ENCODE measurements around the gene HBA2. TPM values are rescaled to one million over a fixed set of nuclear protein-coding genes. Genes with fewer than 3 reads are reported as not detected.

The HBA2 gene
- total and polyA plus RNA-seq, 2 of the 4 experiments (the other 2 are of a cell fraction): not detected

DNA sequence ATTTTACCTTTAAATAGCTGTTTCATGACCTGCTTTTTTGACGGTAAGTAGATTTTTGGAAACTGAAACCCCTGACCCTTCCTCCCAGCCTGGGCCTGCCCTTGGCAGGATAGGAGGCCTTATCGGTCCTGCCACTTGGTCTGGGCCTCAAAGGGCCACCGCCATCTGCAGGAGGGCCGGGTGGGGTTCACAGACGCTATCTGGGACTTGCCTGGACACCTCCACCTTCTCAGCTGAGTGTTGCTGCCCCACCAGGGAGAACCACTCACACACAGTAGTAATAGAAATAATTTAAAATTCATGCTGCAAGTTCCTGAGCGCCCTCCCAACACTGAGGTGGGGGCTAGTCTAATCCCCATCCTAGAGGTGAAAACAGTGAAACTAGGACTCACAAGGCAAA lies 29.6 kb upstream of the HBA2 start:
- intact Hi-C loops (cut with micrococcal nuclease): no loop called here
- H3K9ac ChIP-seq (ENCODE audit: low read depth, low read length): no peak overlapping the region
- no peak overlapping the region for H3K4me3 ChIP-seq (ENCODE audit: insufficient read depth, low read depth, low read length)
- no peaks in the 10 kb centered on the region for H3K4me1 ChIP-seq (ENCODE audit: control insufficient read depth, insufficient read depth, low read length)
- no CpG with 5 or more reads among the region's 6 CpGs for WGBS, 2 experiments (ENCODE audit: extremely low coverage in 2 of 2, insufficient read length in 1 of 2)
- no peak overlapping the region for H2BK20ac ChIP-seq (ENCODE audit: low read depth, low read length)
- H2AFZ ChIP-seq (replicated peaks; ENCODE audit: low read length, poor library complexity): peak overlapping the region; percentile 71
- H2BK15ac ChIP-seq (ENCODE audit: low read depth, low read length): no peak overlapping the region
- H3K9me1 ChIP-seq (ENCODE audit: insufficient read depth, low read length): no peaks in the 10 kb centered on the region
- H2BK5ac ChIP-seq (ENCODE audit: low read depth, low read length, poor library complexity, severe bottlenecking): no peak overlapping the region
- H3K9me3 ChIP-seq (ENCODE audit: control insufficient read depth, insufficient read depth, low read length): no peaks in the 10 kb centered on the region
- DNase-seq (no peak), ATAC-seq (ENCODE audit: low read depth) (no peak)
- H3K27me3 ChIP-seq (ENCODE audit: control insufficient read depth, insufficient read depth, low read length): no peaks in the 10 kb centered on the region
- no peak overlapping the region for H2BK120ac ChIP-seq (ENCODE audit: low read depth, low read length)
- no peak overlapping the region for H2AK5ac ChIP-seq (ENCODE audit: low read depth, low read length)
- ChIA-PET POLR2A (ENCODE audit: unreplicated experiment) (no interaction called here), CTCF (no interaction called here)
- H4K5ac ChIP-seq (ENCODE audit: low read depth, low read length): no peak overlapping the region
- H4K20me1 ChIP-seq (ENCODE audit: insufficient read depth, low read length): no peaks in the 10 kb centered on the region
- dilution Hi-C loops (cut with HindIII; ENCODE audit: low sequenced_read_pairs, unreplicated experiment): no loop called here
- H3K23ac ChIP-seq (ENCODE audit: low read depth, low read length): no peak overlapping the region
- H3K27ac ChIP-seq (ENCODE audit: insufficient read depth, low read length): no peak overlapping the region
- H3K14ac ChIP-seq (replicated peaks; ENCODE audit: low read depth, low read length): no peak overlapping the region
- H3K56ac ChIP-seq (ENCODE audit: extremely low read depth, insufficient read depth, low read length): no peak overlapping the region
- H3K4me2 ChIP-seq (ENCODE audit: low read depth, low read length): no peak overlapping the region
- no peak overlapping the region for H4K8ac ChIP-seq (ENCODE audit: low read depth in 2 of 2, low read length in 2 of 2)
- H4K91ac ChIP-seq (ENCODE audit: insufficient read depth, low read depth, low read length): no peak overlapping the region
- no peaks in the 10 kb centered on the region for H3K36me3 ChIP-seq (ENCODE audit: control insufficient read depth, insufficient read depth, low read length)
- TF ChIP-seq CEBPB (IDR thresholded peaks at IDR 0.05; ENCODE audit: low read depth, low read length): no peak
- in situ Hi-C loops (cut with MboI; ENCODE audit: low sequenced_read_pairs): no loop called here
- no peak overlapping the region for H3K18ac ChIP-seq (ENCODE audit: low read depth, low read length)
- peak overlapping the region; percentile 61 for H2AK9ac ChIP-seq (replicated peaks; ENCODE audit: low read depth, low read length, poor library complexity)
- BruUV-seq (replicated peaks): no TSS peak
- no peak overlapping the region for H3K4ac ChIP-seq (ENCODE audit: low read depth, low read length)
- H3K79me1 ChIP-seq (ENCODE audit: low read depth in 1 of 2, low read length in 2 of 2): peaks cover 0 to under 1% of the 10 kb centered on the region in 2 experiments; a peak in 1 of 4 replicates
